WERI-Rb-1 (cell line): ENCODE results near the gene TATDN2.

Source experiments
- DNase-seq: peaks from one replicate; pipeline ENCODE4 v3.0.0-alpha.2; 2020
- H3K27ac ChIP-seq: fragments of 250-450 bp; sonication (Bioruptor Pico); 2 replicates; pipeline ENCODE4 v1.5.1; 2020; ENCODE audit warnings: mild to moderate bottlenecking, moderate library complexity
- H3K27me3 ChIP-seq: fragments of 250-450 bp; sonication (Bioruptor Pico); 2 replicates; pipeline ENCODE4 v1.5.1; 2021; ENCODE audit warnings: mild to moderate bottlenecking, low read depth, moderate library complexity; ENCODE audit not compliant: insufficient read depth, severe bottlenecking
- H3K36me3 ChIP-seq: fragments of 250-450 bp; sonication (Bioruptor Pico); 2 replicates; pipeline ENCODE4 v1.5.1; 2020; ENCODE audit warnings: mild to moderate bottlenecking, moderate library complexity
- H3K4me3 ChIP-seq: 2 replicates; pipeline ENCODE4 v1.5.1; 2011; ENCODE audit warnings: low read depth, mild to moderate bottlenecking, control low read depth, low read length
- H3K9me3 ChIP-seq: fragments of 250-450 bp; sonication (Bioruptor Pico); 2 replicates; pipeline ENCODE4 v1.5.1; 2021; ENCODE audit warnings: mild to moderate bottlenecking, moderate library complexity; ENCODE audit not compliant: severe bottlenecking
- TF ChIP-seq, protein P1 (sequence below): IDR thresholded peaks from 2 replicates; pipeline ENCODE4 v1.5.1; 2011; ENCODE audit warnings: low read depth, mild to moderate bottlenecking, control low read depth, inconsistent platforms, low read length

The TATDN2 gene

DNA sequence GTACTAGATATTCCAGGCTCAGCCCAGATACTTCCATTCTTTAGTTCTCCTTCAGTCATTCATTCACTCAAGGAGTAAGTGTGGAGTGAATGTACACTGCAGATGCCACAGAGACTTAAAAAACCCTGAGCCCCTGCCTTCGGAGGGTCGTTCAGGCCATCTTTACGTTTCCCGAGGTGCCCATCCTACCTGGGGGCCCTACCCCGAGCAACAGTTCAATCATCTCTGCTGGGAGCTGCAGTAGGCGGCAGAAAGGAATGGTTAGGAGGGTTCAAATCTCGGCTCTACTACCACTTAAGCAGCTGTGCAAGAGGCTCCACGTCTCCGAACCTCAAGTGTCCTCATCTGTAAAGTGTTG lies 72.0 kb downstream of the TATDN2 start:
- peak overlapping the region; percentile 75 for H3K27ac ChIP-seq
- DNase-seq = no peak
- H3K9me3 ChIP-seq = no peaks in the 10 kb centered on the region
- TF ChIP-seq, protein P1, sequence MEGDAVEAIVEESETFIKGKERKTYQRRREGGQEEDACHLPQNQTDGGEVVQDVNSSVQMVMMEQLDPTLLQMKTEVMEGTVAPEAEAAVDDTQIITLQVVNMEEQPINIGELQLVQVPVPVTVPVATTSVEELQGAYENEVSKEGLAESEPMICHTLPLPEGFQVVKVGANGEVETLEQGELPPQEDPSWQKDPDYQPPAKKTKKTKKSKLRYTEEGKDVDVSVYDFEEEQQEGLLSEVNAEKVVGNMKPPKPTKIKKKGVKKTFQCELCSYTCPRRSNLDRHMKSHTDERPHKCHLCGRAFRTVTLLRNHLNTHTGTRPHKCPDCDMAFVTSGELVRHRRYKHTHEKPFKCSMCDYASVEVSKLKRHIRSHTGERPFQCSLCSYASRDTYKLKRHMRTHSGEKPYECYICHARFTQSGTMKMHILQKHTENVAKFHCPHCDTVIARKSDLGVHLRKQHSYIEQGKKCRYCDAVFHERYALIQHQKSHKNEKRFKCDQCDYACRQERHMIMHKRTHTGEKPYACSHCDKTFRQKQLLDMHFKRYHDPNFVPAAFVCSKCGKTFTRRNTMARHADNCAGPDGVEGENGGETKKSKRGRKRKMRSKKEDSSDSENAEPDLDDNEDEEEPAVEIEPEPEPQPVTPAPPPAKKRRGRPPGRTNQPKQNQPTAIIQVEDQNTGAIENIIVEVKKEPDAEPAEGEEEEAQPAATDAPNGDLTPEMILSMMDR = no peak
- H3K27me3 ChIP-seq = no peaks in the 10 kb centered on the region
- H3K36me3 ChIP-seq = peaks cover 35% of the 10 kb centered on the region
- peak overlapping the region; percentile 73 for H3K4me3 ChIP-seq

DNA sequence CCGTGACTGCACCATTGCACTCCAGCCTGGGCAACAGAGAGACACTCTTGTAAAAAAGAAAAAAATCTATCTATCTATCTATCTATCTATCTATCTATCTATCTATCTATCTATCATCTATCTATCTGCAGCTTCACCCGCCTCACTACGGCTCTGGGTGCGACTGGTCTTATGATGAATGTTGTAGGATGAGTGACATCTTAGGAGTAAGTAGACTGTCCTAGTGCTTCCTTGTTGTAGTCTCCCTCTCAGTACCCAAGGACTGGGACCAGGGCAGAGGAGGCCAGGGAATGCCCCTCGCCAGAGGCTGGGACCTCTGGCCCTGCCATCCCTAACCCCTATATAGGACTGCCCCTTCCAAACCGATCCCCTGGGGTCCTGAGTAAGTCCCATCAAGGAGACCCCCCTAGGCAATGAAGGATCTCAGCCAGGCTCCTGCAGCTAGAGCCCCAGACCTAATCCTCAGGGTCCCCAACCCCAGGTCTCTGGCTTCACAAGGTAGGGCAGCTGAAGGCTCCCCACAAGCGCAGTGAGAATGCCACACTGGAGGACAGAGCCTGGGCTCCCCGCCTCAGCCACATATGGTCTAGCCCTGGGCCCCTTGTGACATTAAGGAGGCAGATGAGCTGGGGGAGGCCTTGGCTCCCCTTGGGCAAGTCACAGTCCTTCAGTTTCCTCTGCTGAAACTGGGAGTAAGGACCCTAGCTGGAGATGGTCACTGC lies 73.5 kb downstream of the TATDN2 start:
- H3K27me3 ChIP-seq = no peaks in the 10 kb centered on the region
- no peak overlapping the region for H3K27ac ChIP-seq
- H3K36me3 ChIP-seq = peaks cover 23% of the 10 kb centered on the region
- no peak for DNase-seq
- TF ChIP-seq, protein P1 = no peak
- no peak overlapping the region for H3K4me3 ChIP-seq
- H3K9me3 ChIP-seq = no peaks in the 10 kb centered on the region

DNA sequence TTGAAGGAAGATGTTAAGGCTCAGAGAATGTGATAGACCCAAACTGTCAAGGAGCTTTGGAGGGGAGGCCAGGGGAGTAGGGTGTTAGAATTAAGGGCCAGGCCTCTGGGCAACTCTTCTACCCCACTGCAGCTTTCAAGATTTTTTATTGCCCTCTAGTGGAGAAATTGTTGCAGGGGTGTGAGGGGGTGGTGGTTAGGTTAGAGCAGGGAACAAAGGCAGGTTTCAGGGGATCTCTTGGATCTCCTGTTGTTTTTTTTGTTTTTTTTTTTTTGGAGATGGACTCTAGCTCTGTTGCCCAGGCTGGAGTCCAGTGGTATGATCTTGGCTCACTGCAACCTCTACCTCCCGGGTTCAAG lies 74.1 kb downstream of the TATDN2 start:
- Histone ChIP-seq H3K9me3 (no peaks in the 10 kb centered on the region), H3K27me3 (no peaks in the 10 kb centered on the region), H3K36me3 (peaks cover 23% of the 10 kb centered on the region), H3K27ac (no peak overlapping the region), H3K4me3 (no peak overlapping the region)
- DNase-seq = no peak
- TF ChIP-seq, protein P1 = peak; percentile 38; the same call in 1 of the 2 replicates

DNA sequence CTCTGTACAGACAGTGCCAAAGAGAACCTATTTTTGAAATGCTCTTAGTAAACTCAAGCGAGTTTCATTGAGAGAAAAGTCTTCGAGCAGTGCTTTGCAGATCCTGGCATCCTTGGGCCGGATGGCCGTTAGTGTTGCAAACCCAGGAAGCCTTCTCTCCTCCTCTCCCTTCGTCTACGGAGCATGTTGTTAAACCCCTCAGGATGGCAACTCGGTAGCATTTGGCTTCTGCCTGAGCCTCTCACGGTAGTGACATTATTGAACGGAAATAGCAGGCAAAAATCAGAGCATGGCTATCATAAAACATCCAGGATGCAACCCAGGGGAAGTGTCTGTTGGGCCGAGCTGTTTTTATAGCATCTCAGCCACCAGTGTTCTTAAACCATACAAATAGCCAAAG lies 79.3 kb downstream of the TATDN2 start:
- no peaks in the 10 kb centered on the region for H3K27me3 ChIP-seq

DNA sequence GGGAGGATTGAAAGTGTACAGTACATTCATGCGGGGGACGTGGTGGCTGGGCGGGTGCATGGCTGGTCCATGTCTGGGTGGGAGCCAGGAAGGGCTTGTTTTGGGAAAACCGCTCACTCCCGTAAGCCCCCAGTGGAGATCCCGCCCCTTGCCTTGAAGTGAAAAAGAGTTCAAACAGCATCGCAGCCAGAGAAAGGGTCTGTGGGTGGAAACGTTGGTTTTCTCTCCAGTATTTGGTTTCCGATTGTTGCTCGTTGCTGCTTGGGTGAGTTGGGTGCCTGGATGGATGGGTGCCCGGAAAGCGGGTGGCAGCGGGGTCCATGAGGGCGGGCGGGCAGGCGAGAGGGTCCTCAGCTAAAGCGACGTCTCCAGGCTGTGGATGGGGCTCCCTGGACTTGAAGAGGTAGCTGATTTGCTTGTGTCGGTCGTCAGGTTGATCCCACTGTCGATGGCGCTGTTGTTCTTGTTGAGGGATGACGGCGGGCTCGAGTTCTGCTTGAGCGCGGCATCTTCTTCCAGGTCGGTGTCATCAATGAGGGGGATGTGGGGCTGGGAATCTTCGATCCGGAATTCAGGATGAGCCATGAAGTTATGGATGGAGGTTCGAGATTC lies 80.3 kb downstream of the TATDN2 start:
- Histone ChIP-seq H3K36me3 (no peaks in the 10 kb centered on the region), H3K27ac (no peak overlapping the region), H3K4me3 (no peak overlapping the region), H3K9me3 (no peaks in the 10 kb centered on the region), H3K27me3 (no peaks in the 10 kb centered on the region)
- TF ChIP-seq, protein P1 = no peak
- no peak for DNase-seq

More for the DNA sequence above, 79.3 kb downstream of the TATDN2 start:
- Histone ChIP-seq H3K36me3 (no peaks in the 10 kb centered on the region), H3K9me3 (no peaks in the 10 kb centered on the region), H3K27ac (no peak overlapping the region), H3K4me3 (no peak overlapping the region)
- TF ChIP-seq, protein P1 = no peak
- DNase-seq = no peak
